CD4-positive, alpha-beta T cell treated with Interleukin-2 at 100 ng/mL for 4 hours (primary cell): ENCODE results near the gene LMAN2.

Source experiments
- DNase-seq: peaks from one replicate; pipeline ENCODE4 v3.0.0-alpha.2; 2020; ENCODE audit warnings: low spot score

LMAN2 gene

GRCh38 chr5:177327539-177328522 is 23.6 kb downstream of the LMAN2 start:
- DNase-seq, result no peak

- DNase-seq, result no peak
These were observed 25.5 kb downstream of the LMAN2 start for GRCh38 chr5:177325868-177326381.

GRCh38 chr5:177320879-177321278 is 30.6 kb downstream of the LMAN2 start:
- DNase-seq, result no peak

- DNase-seq, result no peak
These were observed 31.4 kb downstream of the LMAN2 start for GRCh38 chr5:177319913-177320588.

- DNase-seq, result peak; percentile 83
These were observed 33.5 kb downstream of the LMAN2 start for GRCh38 chr5:177317959-177318377.

- no peak for DNase-seq
These were observed 35.5 kb downstream of the LMAN2 start for GRCh38 chr5:177316005-177316404.

GRCh38 chr5:177315411-177315810 is 36.1 kb downstream of the LMAN2 start:
- no peak for DNase-seq

GRCh38 chr5:177314376-177315342 is 36.8 kb downstream of the LMAN2 start:
- no peak for DNase-seq

GRCh38 chr5:177313561-177314259 is 37.8 kb downstream of the LMAN2 start:
- DNase-seq, result no peak

GRCh38 chr5:177312649-177313181 is 38.8 kb downstream of the LMAN2 start:
- DNase-seq, result no peak

- DNase-seq, result peak; percentile 95
These were observed 39.5 kb downstream of the LMAN2 start, which contains the start of gene MXD3 for GRCh38 chr5:177311723-177312648. TSS of gene MXD3 (minus strand) at chr5:177311898. CDS start at chr5:177311830, 68 bp downstream.

- DNase-seq, result no peak
These were observed 40.1 kb downstream of the LMAN2 start for GRCh38 chr5:177311392-177311722.

- DNase-seq, result peak; percentile 26
These were observed 40.6 kb downstream of the LMAN2 start for GRCh38 chr5:177310757-177311391.

- no peak for DNase-seq
These were observed 41.1 kb downstream of the LMAN2 start for GRCh38 chr5:177310332-177310731.

GRCh38 chr5:177309351-177310191 is 41.9 kb downstream of the LMAN2 start:
- peak; percentile 78 for DNase-seq

GRCh38 chr5:177308740-177309139 is 42.7 kb downstream of the LMAN2 start:
- DNase-seq, result no peak

- no peak for DNase-seq
These were observed 43.7 kb downstream of the LMAN2 start for GRCh38 chr5:177307544-177308363.
